ENCODE measurements around the gene CDK8.
"Not testable (repeated sequence)": the region's sequence is repeated elsewhere in the genome, so short reads cannot be mapped to it uniquely, and the experiment has no call there.

The CDK8 gene

DNA sequence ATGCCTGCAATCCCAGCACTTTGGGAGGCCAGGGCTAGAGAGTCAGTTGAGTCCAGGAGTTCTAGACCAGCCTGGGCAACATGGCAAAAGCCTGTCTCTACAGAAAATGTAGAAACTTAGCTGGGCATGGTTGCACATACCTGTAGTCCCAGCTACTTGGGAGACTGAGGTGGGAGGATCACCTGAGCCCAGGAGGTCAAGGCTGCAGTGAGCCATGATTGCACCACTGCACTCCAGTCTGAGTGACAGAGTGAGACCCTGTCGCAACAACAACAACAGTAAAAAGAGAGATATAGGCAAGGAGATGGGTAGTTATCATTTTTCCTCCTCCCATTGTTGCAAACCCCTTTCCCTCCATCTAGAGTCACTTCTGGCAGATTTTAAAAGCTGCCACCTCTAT, 62.2 kb downstream of the CDK8 start:
- not testable (repeated sequence) for DNase-seq (ENCODE audit: low spot score)

GRCh38 chr13:26320766-26321165, 66.8 kb downstream of the CDK8 start:
- DNase-seq (ENCODE audit: low spot score) = no peak

GRCh38 chr13:26323127-26323526, 69.2 kb downstream of the CDK8 start:
- no peak for DNase-seq (ENCODE audit: low spot score)

DNA sequence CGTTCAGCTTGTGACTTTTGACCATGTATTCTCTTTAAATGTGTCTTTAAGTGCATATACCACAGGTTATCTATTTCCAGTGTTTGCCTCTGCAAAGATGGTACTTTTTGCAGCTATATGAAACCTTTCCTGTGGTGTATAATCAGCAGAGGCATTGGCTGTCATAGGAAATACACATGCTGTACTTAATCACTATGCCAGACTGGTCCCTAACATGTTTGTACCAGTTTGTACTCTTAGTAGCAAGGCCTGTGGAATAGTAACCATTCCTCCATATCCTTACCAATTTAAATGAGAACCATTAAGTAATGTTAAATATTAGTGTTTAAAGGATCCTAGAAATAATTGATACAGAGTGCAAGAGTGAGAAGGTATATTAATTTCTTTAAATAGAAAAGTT, 69.8 kb downstream of the CDK8 start:
- no peak for DNase-seq (ENCODE audit: low spot score)

DNA sequence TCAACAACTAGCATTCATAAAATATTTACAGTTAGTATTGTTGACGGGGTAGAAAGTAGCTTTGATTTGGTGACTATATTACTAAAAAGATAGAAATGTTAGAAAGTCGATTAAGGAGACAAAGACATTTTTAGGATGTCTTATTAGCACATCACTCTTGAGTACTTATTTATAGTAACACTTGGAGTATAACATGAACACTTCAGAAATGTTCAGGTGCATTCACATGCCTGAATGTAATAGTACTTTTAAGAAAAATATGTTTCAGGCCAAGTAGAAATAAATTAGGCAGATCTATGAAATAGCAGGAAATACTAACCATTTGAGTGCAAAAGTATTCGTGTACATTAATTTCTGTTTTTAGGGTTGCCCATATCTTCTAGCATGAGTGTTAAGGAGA, 70.4 kb downstream of the CDK8 start:
- no peak for DNase-seq (ENCODE audit: low spot score)

DNA sequence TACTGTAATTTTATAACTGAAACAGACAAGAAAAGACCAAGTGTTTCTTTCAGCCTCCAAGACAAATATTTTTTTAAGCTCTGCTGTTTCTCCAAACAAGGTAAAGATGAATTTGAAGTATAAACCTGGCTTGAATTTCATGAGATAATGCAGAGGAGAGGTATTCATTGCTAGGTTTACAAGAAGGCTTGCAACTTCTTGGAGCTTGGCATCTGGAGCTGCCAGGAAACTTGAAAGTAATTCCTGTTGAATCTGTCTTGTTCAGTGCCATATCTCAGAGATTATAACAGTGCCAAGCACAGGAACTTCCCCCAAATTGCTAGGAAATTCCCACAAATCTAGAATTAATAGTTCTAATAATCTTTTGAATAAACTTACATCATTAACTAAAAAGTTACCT, 70.9 kb downstream of the CDK8 start:
- no peak for DNase-seq (ENCODE audit: low spot score)

DNA sequence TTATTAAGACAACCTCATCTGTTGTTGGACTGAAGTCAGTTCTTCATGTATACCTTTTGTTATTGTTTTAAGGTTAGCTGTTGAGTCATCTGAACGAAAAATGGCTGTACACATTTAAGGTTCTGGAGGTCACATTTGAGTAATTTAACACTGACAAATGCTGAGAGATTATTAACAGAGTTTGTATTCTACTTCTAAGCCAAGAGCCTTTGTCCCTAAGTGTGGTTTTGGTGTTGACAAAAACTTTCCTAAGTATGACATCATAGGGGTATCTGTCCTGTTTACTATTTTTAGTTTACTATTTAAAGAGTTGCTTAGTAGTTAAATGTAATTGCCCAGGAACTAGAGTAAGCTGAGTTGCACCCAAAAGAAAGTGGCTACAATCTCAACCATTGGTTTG, 71.9 kb downstream of the CDK8 start:
- no peak for DNase-seq (ENCODE audit: low spot score)

- no peak for DNase-seq (ENCODE audit: low spot score)
Measured at GRCh38 chr13:26326562-26326961, 72.6 kb downstream of the CDK8 start.

DNA sequence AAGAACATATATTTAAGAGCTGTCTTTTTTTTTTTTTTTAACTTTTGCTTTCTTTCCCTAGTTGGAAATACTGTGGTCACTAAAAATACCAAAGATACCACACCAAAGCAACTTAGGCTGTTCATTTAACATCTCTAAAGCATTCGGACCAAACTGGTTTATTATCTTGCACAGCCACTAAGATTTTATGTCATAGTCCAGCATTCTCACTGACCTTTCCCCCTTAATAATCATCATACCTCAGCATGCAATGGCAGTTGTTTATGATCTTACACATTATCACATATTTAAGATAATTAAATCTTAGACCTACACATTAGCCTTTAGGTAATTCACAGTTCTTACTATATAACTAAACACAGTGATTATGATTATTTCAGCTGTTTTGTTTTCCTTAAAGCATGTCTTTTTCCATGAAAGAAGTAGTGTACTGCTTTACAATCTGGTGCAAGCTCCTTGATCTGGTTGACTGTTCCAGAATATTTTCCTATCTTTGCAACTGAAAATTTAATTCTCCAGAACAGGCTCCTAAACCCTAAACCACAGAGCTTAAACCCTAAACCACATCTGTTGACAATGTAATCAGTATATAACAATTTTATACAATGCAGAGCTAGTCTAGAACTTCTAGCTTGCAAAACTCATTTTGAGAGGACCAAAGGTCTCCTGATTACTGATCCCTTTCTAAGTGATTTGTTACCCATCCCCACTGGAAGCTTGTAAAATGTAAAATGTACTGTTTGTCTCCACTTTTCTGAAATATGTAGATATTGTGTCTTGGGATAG, 74.2 kb downstream of the CDK8 start:
- no peak for DNase-seq (ENCODE audit: low spot score)

- DNase-seq (ENCODE audit: low spot score) = no peak
Measured at GRCh38 chr13:26335158-26335557, 81.2 kb downstream of the CDK8 start.

GRCh38 chr13:26340807-26341206, 86.9 kb downstream of the CDK8 start:
- no peak for DNase-seq (ENCODE audit: low spot score)

GRCh38 chr13:26342898-26343297, 89.0 kb downstream of the CDK8 start:
- no peak for DNase-seq (ENCODE audit: low spot score)

GRCh38 chr13:26343816-26344215, 89.9 kb downstream of the CDK8 start:
- no peak for DNase-seq (ENCODE audit: low spot score)

GRCh38 chr13:26344980-26345379, 91.1 kb downstream of the CDK8 start:
- no peak for DNase-seq (ENCODE audit: low spot score)

DNA sequence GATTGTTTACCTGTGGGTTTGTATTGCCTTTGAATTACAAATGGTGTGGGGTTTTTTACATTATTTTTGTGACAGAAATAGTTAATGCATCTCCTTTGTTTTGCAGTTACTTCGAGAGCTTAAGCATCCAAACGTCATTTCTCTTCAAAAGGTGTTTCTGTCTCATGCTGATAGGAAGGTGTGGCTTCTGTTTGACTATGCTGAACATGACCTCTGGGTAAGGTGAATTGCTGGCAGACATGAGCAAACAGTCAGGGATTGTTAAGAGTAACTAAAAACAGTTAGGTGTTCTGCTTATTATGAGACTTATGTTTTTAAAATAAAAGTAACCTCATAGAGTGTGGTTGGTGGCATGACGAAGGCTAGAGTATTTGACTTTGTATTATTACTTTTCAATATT, 95.0 kb downstream of the CDK8 start:
- DNase-seq (ENCODE audit: low spot score) = no peak

DNA sequence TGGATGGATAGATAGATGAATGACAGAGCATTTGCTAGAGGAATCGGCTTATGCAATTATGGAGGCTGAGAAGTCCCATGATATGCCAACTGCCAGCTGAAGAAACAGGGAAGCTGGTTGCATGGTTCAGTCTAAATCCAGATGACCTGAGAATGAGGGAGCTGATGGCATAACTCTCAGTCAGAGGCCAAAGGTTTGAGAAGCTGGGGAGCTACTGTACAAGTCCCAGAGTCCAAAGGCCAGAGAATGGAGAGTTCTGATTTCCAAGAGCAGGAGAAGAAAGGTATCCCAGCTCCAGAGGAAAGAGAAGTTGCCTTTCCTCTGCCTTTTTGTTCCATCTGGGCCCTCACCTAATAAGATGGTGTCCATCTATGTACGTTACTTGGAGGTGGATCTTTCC, 108.3 kb downstream of the CDK8 start:
- no peak for DNase-seq (ENCODE audit: low spot score)

GRCh38 chr13:26370553-26370952, 116.6 kb downstream of the CDK8 start:
- no peak for DNase-seq (ENCODE audit: low spot score)

DNA sequence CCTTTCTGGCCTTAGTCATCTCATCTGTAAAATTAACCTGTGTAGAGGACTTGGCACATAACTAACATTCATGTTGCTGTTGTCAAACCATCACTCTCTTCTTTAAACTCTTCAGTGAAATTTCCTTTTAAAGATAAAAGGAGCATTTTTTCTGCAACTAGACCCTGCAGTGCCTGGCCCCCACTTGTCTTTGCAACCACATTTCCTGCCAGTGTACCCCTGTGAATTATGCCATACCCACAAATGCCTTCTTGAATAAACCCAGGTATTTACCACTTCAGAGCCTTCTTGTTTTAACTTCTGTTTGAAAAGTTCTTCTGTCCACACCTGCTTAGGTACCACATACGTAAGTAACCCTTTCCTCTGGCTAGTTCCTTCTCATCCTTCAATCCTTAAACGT, 118.8 kb downstream of the CDK8 start:
- DNase-seq (ENCODE audit: low spot score) = no peak

DNA sequence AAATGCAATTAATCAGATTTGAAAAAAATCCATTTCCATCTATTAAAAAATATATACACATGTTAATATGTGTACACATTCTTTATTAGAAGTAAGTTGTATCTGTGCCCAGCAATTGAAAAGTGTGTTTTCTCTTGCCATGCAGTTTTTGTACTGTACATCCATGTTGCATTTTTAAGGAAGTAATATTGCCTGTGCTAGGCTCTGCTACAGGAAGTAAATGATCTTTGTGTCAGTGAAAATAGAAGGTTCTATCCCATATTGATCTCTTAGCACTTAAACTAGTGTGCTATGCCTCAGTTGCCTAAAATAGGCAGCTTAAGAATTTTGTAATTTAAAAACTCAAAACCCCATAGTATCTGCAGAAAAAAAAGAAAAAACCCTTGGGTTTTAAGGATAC, 122.5 kb downstream of the CDK8 start:
- DNase-seq (ENCODE audit: low spot score) = no peak

DNA sequence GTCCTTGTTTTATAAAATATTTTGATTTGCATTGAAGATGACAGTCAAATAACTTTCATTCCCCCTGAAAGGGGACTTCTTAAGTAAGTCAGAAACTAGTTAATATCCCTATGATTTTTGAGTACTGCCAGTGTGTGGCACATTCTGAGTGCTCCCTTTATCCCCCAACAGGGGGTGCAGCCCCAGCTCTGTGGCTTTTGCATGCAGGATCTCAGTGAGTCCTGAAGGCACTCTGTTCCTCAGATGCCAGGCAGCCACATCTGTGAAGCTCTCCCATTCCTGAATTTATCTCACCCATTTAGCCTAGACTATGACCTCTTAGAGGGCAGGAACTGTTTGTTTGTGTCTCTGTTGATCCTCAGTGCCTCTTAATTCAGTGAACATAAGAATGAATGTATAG, 123.1 kb downstream of the CDK8 start:
- DNase-seq (ENCODE audit: low spot score) = peak; percentile 16

- DNase-seq (ENCODE audit: low spot score) = no peak
Measured at GRCh38 chr13:26378116-26378515, 124.2 kb downstream of the CDK8 start.

DNA sequence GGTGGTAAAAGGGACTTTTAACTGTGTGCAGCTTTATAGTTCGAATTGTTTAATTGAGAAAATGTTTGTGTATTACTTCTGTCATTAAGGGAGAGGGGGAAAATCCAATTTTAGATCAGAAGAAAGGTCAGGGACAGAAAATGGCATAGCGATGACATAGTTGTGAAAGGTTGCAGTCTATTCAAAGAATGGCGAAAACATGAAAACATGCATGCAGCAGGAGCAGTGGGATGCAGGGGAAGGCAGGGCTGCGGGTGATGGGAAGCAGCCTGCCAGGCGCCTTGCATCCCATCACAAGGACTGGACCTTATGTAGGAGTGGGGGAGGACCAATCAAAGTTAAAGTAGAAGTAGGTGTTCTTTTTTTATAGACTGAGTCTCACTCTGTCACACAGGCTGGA, 125.9 kb downstream of the CDK8 start:
- DNase-seq (ENCODE audit: low spot score) = no peak

- DNase-seq (ENCODE audit: low spot score) = no peak
Measured at GRCh38 chr13:26380930-26381329, 127.0 kb downstream of the CDK8 start.

DNA sequence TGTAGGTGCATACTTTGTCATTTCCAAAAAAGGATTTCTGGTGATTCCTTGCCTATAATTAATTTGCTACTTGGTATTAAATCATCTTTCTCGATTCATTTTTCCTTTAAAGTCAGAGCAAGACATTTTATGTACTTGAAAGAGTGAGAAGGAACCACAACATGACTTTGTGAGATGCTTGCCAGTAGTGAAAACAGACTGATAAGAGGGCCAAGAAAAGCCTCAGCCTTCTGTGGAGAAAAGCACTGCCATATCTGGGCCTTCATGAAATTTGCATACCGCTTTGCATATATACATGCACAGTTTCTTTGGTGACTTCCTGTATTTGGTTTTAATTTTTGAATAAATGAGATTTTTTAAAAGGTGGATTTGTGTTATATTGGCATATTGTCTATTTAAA, 128.4 kb downstream of the CDK8 start:
- DNase-seq (ENCODE audit: low spot score) = no peak

DNA sequence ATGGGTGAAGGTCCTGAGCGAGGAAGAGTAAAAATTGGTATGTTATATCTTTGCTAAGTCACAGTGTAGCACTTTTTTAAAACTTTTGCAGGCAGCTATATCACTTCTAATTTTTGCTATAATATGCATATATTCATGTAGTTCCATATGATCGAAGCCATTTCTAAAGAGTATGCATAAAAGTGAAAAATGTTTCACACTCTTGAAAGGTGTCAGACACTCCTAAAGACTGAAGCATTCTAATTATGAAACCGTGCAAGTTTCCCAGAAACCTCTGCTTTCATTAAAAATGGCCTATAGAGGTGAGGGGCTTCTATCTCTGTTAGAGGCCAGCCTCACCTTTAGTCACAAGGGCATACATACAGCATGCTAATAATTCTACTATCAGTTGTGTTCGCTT, 128.9 kb downstream of the CDK8 start:
- DNase-seq (ENCODE audit: low spot score) = no peak

Data from HuH-7.5 (cell line).